WI38 (cell line): ENCODE measurements around the gene SLC25A38.
"Not testable (repeated sequence)": the region's sequence is repeated elsewhere in the genome, so short reads cannot be mapped to it uniquely, and the experiment has no call there.

Experiments
- H3K4me3 ChIP-seq: 2 replicates; pipeline ENCODE4 v1.5.1; 2011; ENCODE audit warnings: low read depth, mild to moderate bottlenecking, control low read depth, low read length
- TF ChIP-seq, protein P1 (sequence below): IDR thresholded peaks from 2 replicates; pipeline ENCODE4 v1.5.1; 2012; ENCODE audit warnings: low read depth, mild to moderate bottlenecking, control low read depth, low read length

Gene SLC25A38

DNA sequence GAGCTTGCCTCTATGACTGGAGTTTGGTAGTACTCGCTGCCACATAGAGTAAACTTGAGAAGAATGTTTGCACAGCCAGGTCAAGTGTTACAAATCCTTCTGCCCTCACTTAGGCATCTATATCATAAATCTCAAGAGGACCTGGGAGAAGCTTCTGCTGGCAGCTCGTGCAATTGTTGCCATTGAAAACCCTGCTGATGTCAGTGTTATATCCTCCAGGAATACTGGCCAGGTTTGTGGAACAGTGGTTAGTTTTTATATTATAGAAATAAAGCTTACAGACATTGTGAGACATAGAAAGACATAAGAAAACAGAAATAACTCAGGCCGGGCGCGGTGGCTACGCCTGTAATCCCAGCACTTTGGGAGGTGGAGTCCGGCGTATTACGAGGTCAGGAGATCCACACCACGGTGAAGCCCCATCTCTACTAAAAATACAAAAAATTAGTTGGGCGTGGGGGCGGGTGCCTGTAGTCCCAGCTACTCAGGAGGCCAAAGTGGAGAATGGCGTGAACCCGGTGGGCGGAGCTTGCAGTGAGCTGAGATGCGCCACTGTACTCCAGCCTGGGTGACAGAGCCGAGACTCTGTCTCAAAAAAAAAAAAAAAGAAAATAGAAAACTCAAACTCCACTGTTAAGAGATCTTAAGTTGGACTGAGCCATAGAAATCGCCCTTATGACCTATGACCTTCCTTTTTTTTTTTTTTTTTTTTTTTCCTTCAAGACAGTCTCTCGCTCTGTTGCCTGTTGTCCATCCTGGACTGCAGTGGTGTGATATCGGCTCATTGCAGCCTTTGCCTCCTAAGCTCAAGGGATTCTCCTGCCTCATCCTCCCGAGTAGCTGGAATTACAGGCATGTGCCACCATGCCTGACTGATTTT, 25.6 kb downstream of the SLC25A38 start:
- H3K4me3 ChIP-seq = peak overlapping the region; percentile 90; the same call in 1 of the 2 replicates
- TF ChIP-seq, protein P1, sequence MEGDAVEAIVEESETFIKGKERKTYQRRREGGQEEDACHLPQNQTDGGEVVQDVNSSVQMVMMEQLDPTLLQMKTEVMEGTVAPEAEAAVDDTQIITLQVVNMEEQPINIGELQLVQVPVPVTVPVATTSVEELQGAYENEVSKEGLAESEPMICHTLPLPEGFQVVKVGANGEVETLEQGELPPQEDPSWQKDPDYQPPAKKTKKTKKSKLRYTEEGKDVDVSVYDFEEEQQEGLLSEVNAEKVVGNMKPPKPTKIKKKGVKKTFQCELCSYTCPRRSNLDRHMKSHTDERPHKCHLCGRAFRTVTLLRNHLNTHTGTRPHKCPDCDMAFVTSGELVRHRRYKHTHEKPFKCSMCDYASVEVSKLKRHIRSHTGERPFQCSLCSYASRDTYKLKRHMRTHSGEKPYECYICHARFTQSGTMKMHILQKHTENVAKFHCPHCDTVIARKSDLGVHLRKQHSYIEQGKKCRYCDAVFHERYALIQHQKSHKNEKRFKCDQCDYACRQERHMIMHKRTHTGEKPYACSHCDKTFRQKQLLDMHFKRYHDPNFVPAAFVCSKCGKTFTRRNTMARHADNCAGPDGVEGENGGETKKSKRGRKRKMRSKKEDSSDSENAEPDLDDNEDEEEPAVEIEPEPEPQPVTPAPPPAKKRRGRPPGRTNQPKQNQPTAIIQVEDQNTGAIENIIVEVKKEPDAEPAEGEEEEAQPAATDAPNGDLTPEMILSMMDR = no peak

DNA sequence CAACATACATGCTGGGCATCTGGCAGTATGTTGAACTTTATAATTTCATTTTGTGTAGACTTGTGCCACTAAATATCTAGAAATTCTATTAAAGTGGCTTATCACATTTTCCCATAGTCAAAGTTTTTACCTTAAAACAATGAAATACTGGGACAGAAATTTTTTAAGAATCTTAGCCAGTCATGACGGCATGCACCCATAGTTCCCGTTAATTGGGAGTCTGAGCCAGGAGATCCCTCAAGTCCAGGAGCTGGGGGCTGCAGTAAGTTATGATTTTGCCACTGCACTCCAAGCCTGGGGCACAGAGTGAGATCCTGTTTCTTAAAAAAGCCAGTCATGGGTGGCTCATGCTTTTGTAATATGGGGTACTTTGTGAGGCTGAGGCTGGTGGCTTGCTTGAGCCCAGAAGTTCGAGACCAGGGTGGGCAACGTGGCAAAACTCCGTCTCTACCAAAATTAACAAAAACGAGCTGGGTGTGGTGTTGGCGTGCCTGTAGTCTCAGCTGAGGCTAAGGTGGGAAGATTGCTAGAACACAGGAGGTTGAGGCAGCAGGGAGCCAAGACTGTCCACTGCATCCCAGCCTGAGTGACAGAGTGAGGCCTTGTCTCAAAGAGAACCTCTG, 26.5 kb downstream of the SLC25A38 start:
- TF ChIP-seq, protein P1 = no peak
- H3K4me3 ChIP-seq = no peak overlapping the region

DNA sequence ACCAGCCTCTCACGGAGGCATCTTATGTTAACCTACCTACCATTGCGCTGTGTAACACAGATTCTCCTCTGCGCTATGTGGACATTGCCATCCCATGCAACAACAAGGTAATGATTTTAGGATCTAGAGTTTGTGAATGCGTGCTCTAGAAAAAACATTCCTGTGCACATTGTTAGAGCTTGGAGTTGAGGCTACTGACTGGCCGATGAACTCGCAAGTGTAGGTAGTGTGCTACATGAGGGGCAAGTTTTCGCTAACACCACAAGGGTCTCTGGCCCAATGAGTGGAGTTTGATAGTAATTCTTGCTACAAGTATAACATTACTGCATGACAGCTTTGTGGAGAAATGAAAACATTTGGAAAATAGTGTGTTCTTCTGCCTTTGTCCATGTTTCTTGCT, 27.7 kb downstream of the SLC25A38 start:
- TF ChIP-seq, protein P1 = no peak
- no peak overlapping the region for H3K4me3 ChIP-seq

DNA sequence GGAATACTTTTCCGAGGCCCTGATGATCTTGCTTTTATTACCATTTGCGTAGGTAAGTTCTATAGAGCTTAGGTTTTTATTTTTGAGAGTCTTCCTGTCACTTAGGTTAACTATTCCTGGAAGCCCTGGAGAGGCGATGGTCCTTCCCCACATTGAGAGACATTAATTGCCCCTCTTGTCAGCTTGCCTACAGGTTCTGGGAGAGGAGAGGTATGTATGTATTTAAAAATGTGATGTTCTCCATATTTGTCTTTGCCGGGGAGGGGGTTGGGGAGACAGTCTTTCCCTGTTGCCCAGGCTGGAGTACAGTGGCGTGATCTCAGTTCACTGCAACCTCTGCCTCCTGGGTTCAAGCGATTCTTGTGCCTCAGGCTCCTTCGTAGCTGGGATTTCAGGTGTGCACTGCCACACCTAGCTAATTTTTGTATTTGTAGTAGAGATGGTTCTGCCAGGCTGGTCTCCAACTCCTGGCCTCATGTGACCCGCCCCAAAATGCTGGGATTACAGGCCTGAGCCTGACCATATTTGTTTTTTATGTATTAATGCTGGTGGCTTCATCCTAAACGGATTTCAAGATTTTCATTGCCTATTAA, 29.6 kb downstream of the SLC25A38 start:
- TF ChIP-seq, protein P1 = no peak
- no peak overlapping the region for H3K4me3 ChIP-seq

DNA sequence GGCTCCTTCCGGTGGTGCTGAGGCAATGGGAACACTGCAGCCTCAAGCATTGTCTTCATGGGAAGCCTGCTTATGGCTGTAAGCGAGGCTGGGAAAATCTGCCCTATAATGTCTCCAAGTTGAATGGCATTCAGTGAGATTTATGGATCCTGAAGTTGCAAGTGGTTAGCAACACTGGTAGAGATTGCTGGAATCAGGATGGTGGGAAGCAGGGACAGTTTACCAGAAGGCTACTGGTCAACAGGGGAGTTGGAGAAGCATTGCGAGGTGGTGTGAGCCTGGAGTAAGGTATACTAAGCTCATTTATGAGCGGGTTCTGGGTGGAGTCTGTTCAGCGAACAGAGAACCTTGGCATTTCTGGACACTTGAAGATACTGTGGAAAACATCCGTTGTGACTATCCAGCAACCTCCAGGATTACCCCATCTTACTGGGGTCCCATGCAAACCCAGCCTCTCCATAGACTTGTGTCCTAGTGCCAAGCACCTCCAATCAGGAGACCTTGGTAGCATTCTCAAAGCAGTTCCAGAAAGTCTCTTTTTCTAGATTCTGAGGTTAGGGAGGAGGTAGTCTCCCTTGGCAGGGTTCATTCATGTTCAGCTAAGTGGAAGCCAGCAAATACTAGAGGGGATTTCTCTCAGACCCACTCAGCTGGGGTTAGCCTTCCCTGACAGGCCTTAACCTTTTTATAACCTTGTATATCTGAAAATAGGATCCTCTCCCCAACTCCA, 30.7 kb downstream of the SLC25A38 start:
- no peak overlapping the region for H3K4me3 ChIP-seq
- TF ChIP-seq, protein P1 = no peak

DNA sequence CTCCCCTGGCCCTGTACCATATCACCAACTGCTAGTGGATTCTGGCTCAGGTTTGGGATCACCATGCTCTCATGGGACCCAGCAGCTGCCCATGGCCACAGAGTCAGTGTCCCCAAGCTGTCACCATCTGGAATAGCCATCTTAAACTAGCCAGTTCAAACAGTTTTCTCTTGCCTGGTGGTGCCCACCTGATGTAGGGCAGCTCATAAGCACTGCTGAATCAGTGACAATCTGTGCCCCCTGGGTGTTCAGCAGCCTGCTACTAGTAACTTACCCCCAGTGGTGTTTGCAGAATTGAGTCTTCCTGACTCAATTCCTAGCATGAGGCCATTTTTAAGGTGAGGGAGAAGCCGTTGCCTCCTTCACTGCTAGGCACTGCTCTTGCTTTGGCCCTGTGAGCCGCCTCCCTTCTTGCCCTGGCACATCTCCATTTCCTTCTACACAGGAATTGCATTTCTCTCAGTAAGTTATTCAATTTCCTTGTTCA, 31.3 kb downstream of the SLC25A38 start:
- TF ChIP-seq, protein P1 = no peak
- no peak overlapping the region for H3K4me3 ChIP-seq

DNA sequence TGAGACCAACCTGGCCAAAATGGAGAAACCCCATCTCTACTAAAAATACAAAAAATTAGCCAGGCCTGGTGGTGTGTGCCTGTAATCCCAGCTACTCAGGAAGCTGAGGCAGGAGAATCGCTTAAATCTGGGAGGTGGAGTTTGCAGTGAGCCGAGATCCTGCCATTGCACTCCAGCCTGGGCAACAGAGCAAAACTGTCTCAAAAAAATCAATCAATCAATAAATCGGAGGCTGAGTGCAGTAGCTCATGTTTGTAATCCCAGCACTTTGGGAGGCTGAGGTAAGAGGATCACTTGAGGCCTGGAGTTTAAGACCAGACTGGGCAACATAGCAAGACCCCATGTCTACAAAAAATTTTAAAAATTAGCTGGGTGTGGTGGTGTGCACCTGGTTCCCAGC, 32.1 kb downstream of the SLC25A38 start:
- H3K4me3 ChIP-seq = not testable (repeated sequence)
